ENCODE results near the gene FYCO1. TPM values are rescaled to one million over a fixed set of nuclear protein-coding genes. Genes with fewer than 3 reads are reported as not detected.

The FYCO1 gene
- total and polyA plus RNA-seq, 7 experiments from 2014 or later: 0.95 to 27.5 (median 21.5) TPM

GRCh38 chr3:45992821-45993221 is 2.8 kb downstream of the FYCO1 start:
- Histone ChIP-seq H3K27me3 (ENCODE audit: control insufficient read depth in 2 of 2, insufficient read depth in 2 of 2, low read length in 2 of 2) (no peaks in the 10 kb centered on the region), H3K4me1 (ENCODE audit: control insufficient read depth in 2 of 2, insufficient read depth in 2 of 2, low read length in 2 of 2) (peaks cover 22 to 63% of the 10 kb centered on the region in 2 donors), H3K27ac (ENCODE audit: low read depth, low read length) (no peak overlapping the region), H3K36me3 (ENCODE audit: control insufficient read depth in 2 of 3, insufficient read depth in 3 of 3, low read length in 3 of 3) (peaks cover 0 to 7% (median 0%) of the 10 kb centered on the region in 3 experiments), H3K9me3 (ENCODE audit: control insufficient read depth in 2 of 3, low read length in 3 of 3) (no peaks in the 10 kb centered on the region), H3K4me3 (ENCODE audit: low read length) (peak overlapping the region; percentile 17)
- no peak for ATAC-seq
- intact Hi-C loops (cut with micrococcal nuclease): loop anchor here (1.0 to 10.0 kb wide), 5 partner anchors 15 to 982 kb away; partner anchors contain the start of genes LZTFL1 (in 2 of the 2), CCDC12 (in 1 of the 2), LIMD1 (in 1 of the 2) and NBEAL2 (in 1 of the 2)
- H3K9me3 Mint-ChIP-seq: peaks cover 0 to 2% (median 0%) of the 10 kb centered on the region in 11 donors
- peaks cover 0 to 41% (median 3%) of the 10 kb centered on the region in 5 donors for H3K36me3 Mint-ChIP-seq
- peak overlapping the region in 8 of 10 donors; percentile 0 to 87 (median 41) for H3K4me3 Mint-ChIP-seq
- H3K4me1 Mint-ChIP-seq: peaks cover 27 to 72% (median 61%) of the 10 kb centered on the region in 7 donors
- DNase-seq: no peak
- CTCF ChIA-PET: interaction anchor here (0.6 to 2.9 kb wide), 3 partner anchors 49 to 86 kb away, joined by 3 to 14 read pairs (median 3); no protein-coding TSS in a partner anchor
- POLR2A ChIA-PET: interaction anchor here (0.6 to 1.6 kb wide), 3 partner anchors 16 to 76 kb away, joined by 3 read pairs; no protein-coding TSS in a partner anchor
- H3K27me3 Mint-ChIP-seq: no peaks in the 10 kb centered on the region
- H3K27ac Mint-ChIP-seq: peak overlapping the region in 4 of 9 donors; percentile 47 to 89 (median 70)

- Mint-ChIP-seq H3K27me3 (no peaks in the 10 kb centered on the region), H3K4me3 (peak overlapping the region in 5 of 10 donors; percentile 9 to 80 (median 29)), H3K9me3 (peaks cover 0 to 2% (median 0%) of the 10 kb centered on the region in 11 donors), H3K36me3 (peaks cover 0 to 47% (median 3%) of the 10 kb centered on the region in 5 donors), H3K27ac (peak overlapping the region in 3 of 9 donors; percentile 31 to 89 (median 65)), H3K4me1 (peaks cover 33 to 77% (median 64%) of the 10 kb centered on the region in 7 donors)
- ChIA-PET POLR2A (interaction anchor here (0.6 kb wide), 2 partner anchors 15 to 77 kb away, joined by 3 read pairs; no protein-coding TSS in a partner anchor), CTCF (interaction anchor here (0.6 to 1.5 kb wide), 2 partner anchors 48 to 87 kb away, joined by 3 read pairs; no protein-coding TSS in a partner anchor)
- Histone ChIP-seq H3K9me3 (ENCODE audit: control insufficient read depth in 2 of 3, low read length in 3 of 3) (no peaks in the 10 kb centered on the region), H3K4me1 (ENCODE audit: control insufficient read depth in 2 of 2, insufficient read depth in 2 of 2, low read length in 2 of 2) (peaks cover 22 to 68% of the 10 kb centered on the region in 2 donors), H3K27me3 (ENCODE audit: control insufficient read depth in 2 of 2, insufficient read depth in 2 of 2, low read length in 2 of 2) (no peaks in the 10 kb centered on the region), H3K36me3 (ENCODE audit: control insufficient read depth in 2 of 3, insufficient read depth in 3 of 3, low read length in 3 of 3) (peaks cover 0 to 7% (median 0%) of the 10 kb centered on the region in 3 experiments), H3K4me3 (ENCODE audit: low read length) (no peak overlapping the region), H3K27ac (ENCODE audit: low read depth, low read length) (no peak overlapping the region)
- DNase-seq (no peak), ATAC-seq (no peak)
- intact Hi-C loops (cut with micrococcal nuclease): loop anchor here (10.0 kb wide), 3 partner anchors 147 to 983 kb away; partner anchors contain the start of genes LZTFL1 (in 2 of the 2), CCDC12 (in 1 of the 2), LIMD1 (in 1 of the 2) and NBEAL2 (in 1 of the 2)
These were observed 3.4 kb downstream of the FYCO1 start for GRCh38 chr3:45992133-45992729.

- ATAC-seq (no peak), DNase-seq (no peak)
- Histone ChIP-seq H3K27ac (ENCODE audit: low read depth, low read length) (no peak overlapping the region), H3K4me1 (ENCODE audit: control insufficient read depth in 2 of 2, insufficient read depth in 2 of 2, low read length in 2 of 2) (peaks cover 22 to 65% of the 10 kb centered on the region in 2 donors), H3K27me3 (ENCODE audit: control insufficient read depth in 2 of 2, insufficient read depth in 2 of 2, low read length in 2 of 2) (no peaks in the 10 kb centered on the region), H3K4me3 (ENCODE audit: low read length) (no peak overlapping the region), H3K36me3 (ENCODE audit: control insufficient read depth in 2 of 3, insufficient read depth in 3 of 3, low read length in 3 of 3) (peaks cover 0 to 7% (median 0%) of the 10 kb centered on the region in 3 experiments), H3K9me3 (ENCODE audit: control insufficient read depth in 2 of 3, low read length in 3 of 3) (no peaks in the 10 kb centered on the region)
- intact Hi-C loops (cut with micrococcal nuclease): loop anchor here (10.0 kb wide), 3 partner anchors 147 to 983 kb away; partner anchors contain the start of genes LZTFL1 (in 2 of the 2), CCDC12 (in 1 of the 2), LIMD1 (in 1 of the 2) and NBEAL2 (in 1 of the 2)
- Mint-ChIP-seq H3K4me3 (peak overlapping the region in 1 of 10 donors; percentile 34), H3K27ac (peak overlapping the region in 5 of 9 donors; percentile 27 to 56 (median 48)), H3K4me1 (peaks cover 40 to 79% (median 68%) of the 10 kb centered on the region in 7 donors), H3K36me3 (peaks cover 0 to 54% (median 3%) of the 10 kb centered on the region in 5 donors), H3K9me3 (no peaks in the 10 kb centered on the region), H3K27me3 (no peaks in the 10 kb centered on the region)
- POLR2A ChIA-PET: no interaction called here
- CTCF ChIA-PET: no interaction called here
These were observed 4.3 kb downstream of the FYCO1 start for GRCh38 chr3:45991341-45991740.

GRCh38 chr3:45990181-45990580 is 5.4 kb downstream of the FYCO1 start:
- Mint-ChIP-seq H3K27ac (peak overlapping the region in 2 of 9 donors; percentile 15 to 57), H3K4me1 (peaks cover 40 to 80% (median 62%) of the 10 kb centered on the region in 7 donors), H3K4me3 (peak overlapping the region in 1 of 10 donors; percentile 61), H3K9me3 (no peaks in the 10 kb centered on the region), H3K36me3 (peaks cover 0 to 55% (median 4%) of the 10 kb centered on the region in 5 donors), H3K27me3 (no peaks in the 10 kb centered on the region)
- intact Hi-C loops (cut with micrococcal nuclease): loop anchor here (10.0 kb wide), 3 partner anchors 145 to 985 kb away; partner anchors contain the start of genes LZTFL1 (in 2 of the 2), CCDC12 (in 1 of the 2), LIMD1 (in 1 of the 2) and NBEAL2 (in 1 of the 2)
- DNase-seq (no peak), ATAC-seq (no peak)
- no peaks in the 10 kb centered on the region for H3K9me3 ChIP-seq (ENCODE audit: control insufficient read depth in 2 of 3, low read length in 3 of 3)
- peaks cover 15 to 59% of the 10 kb centered on the region in 2 donors for H3K4me1 ChIP-seq (ENCODE audit: control insufficient read depth in 2 of 2, insufficient read depth in 2 of 2, low read length in 2 of 2)
- peaks cover 0 to 14% (median 0%) of the 10 kb centered on the region in 3 experiments for H3K36me3 ChIP-seq (ENCODE audit: control insufficient read depth in 2 of 3, insufficient read depth in 3 of 3, low read length in 3 of 3)
- ChIA-PET POLR2A (interaction anchor here (0.6 kb wide), 1 partner anchor 24 kb away, joined by 4 read pairs; no protein-coding TSS in a partner anchor), CTCF (no interaction called here)
- H3K27me3 ChIP-seq (ENCODE audit: control insufficient read depth in 2 of 2, insufficient read depth in 2 of 2, low read length in 2 of 2): no peaks in the 10 kb centered on the region
- H3K27ac ChIP-seq (ENCODE audit: low read depth, low read length): no peak overlapping the region
- H3K4me3 ChIP-seq (ENCODE audit: low read length): no peak overlapping the region

GRCh38 chr3:45988804-45989203 is 6.8 kb downstream of the FYCO1 start:
- Histone ChIP-seq H3K27me3 (ENCODE audit: control insufficient read depth in 2 of 2, insufficient read depth in 2 of 2, low read length in 2 of 2) (no peaks in the 10 kb centered on the region), H3K4me1 (ENCODE audit: control insufficient read depth in 2 of 2, insufficient read depth in 2 of 2, low read length in 2 of 2) (peaks cover 13 to 50% of the 10 kb centered on the region in 2 donors), H3K9me3 (ENCODE audit: control insufficient read depth in 2 of 3, low read length in 3 of 3) (no peaks in the 10 kb centered on the region), H3K36me3 (ENCODE audit: control insufficient read depth in 2 of 3, insufficient read depth in 3 of 3, low read length in 3 of 3) (peaks cover 0 to 27% (median 3%) of the 10 kb centered on the region in 3 experiments), H3K27ac (ENCODE audit: low read depth, low read length) (no peak overlapping the region), H3K4me3 (ENCODE audit: low read length) (no peak overlapping the region)
- ATAC-seq (no peak), DNase-seq (no peak)
- H3K36me3 Mint-ChIP-seq: peaks cover 0 to 66% (median 8%) of the 10 kb centered on the region in 5 donors
- H3K27me3 Mint-ChIP-seq: no peaks in the 10 kb centered on the region
- H3K27ac Mint-ChIP-seq: peak overlapping the region in 1 of 9 donors; percentile 25
- ChIA-PET CTCF (interaction anchor here (0.7 kb wide), 1 partner anchor 88 kb away, joined by 3 read pairs; no protein-coding TSS in a partner anchor), POLR2A (no interaction called here)
- H3K9me3 Mint-ChIP-seq: no peaks in the 10 kb centered on the region
- no peak overlapping the region for H3K4me3 Mint-ChIP-seq
- peaks cover 40 to 76% (median 59%) of the 10 kb centered on the region in 7 donors for H3K4me1 Mint-ChIP-seq
- intact Hi-C loops (cut with micrococcal nuclease): no loop called here

- Mint-ChIP-seq H3K4me1 (peaks cover 40 to 76% (median 55%) of the 10 kb centered on the region in 7 donors), H3K4me3 (no peak overlapping the region), H3K36me3 (peaks cover 0 to 66% (median 8%) of the 10 kb centered on the region in 5 donors), H3K9me3 (no peaks in the 10 kb centered on the region), H3K27ac (peak overlapping the region in 1 of 9 donors; percentile 16), H3K27me3 (no peaks in the 10 kb centered on the region)
- ATAC-seq: peak; percentile 27
- POLR2A ChIA-PET: no interaction called here
- DNase-seq: no peak
- CTCF ChIA-PET: no interaction called here
- H3K27ac ChIP-seq (ENCODE audit: low read depth, low read length): no peak overlapping the region
- H3K27me3 ChIP-seq (ENCODE audit: control insufficient read depth in 2 of 2, insufficient read depth in 2 of 2, low read length in 2 of 2): no peaks in the 10 kb centered on the region
- intact Hi-C loops (cut with micrococcal nuclease): no loop called here
- no peak overlapping the region for H3K4me3 ChIP-seq (ENCODE audit: low read length)
- peaks cover 0 to 31% (median 6%) of the 10 kb centered on the region in 3 experiments for H3K36me3 ChIP-seq (ENCODE audit: control insufficient read depth in 2 of 3, insufficient read depth in 3 of 3, low read length in 3 of 3)
- H3K9me3 ChIP-seq (ENCODE audit: control insufficient read depth in 2 of 3, low read length in 3 of 3): no peaks in the 10 kb centered on the region
- H3K4me1 ChIP-seq (ENCODE audit: control insufficient read depth in 2 of 2, insufficient read depth in 2 of 2, low read length in 2 of 2): peaks cover 9 to 47% of the 10 kb centered on the region in 2 donors
These were observed 7.3 kb downstream of the FYCO1 start for GRCh38 chr3:45988362-45988761.

All from naive thymus-derived CD4-positive, alpha-beta T cell (primary cell).